K562 (cell line): ENCODE data around the gene GALR3. TPM values are rescaled to one million over a fixed set of nuclear protein-coding genes. Genes with fewer than 3 reads are reported as not detected.

Source experiments
- ATAC-seq: fragments of 200-7000 bp; cut with Tn5 transposase; 3 replicates; pipeline ENCODE4 v1.9.1; 2020; ENCODE audit warnings: moderate library complexity
- BruUV-seq: library from RNA; stranded (reverse); fragments of 400-500 nt; replicated peaks from 2 replicates; lab custom pipeline; 2021; lab: Mats Ljungman, UMichigan
- CTCF ChIA-PET: fragments of 300-600 bp; formaldehyde crosslinking; extraction: SDS; loops from one replicate; lab custom pipeline; 2021; ENCODE audit warnings: low intra/inter-chr PET ratio; lab: Yijun Ruan, JAX
- POLR2A ChIA-PET: fragments of 300-600, 350-650 bp; sonication (Branson Sonifier 250); formaldehyde crosslinking; extraction: SDS; loops from one replicate; lab custom pipeline; 2021; ENCODE audit warnings: antibody characterized with exemption, inconsistent platforms; lab: Yijun Ruan, JAX
- DNase-seq, 4 experiments: peaks; one replicate each; pipeline versions ENCODE4 v3.0.0 to v3.0.0-alpha.2; 2011 to 2018; ENCODE audit warnings: low spot score in 3 of 4, mixed read lengths in 3 of 4; ENCODE audit errors: extremely low read depth in 1 of 4
- FAIRE-seq: peaks from 2 replicates; lab custom pipeline; 2011; peaks lifted over from hg19 to GRCh38; lab: Jason Lieb, UNC
- H2AFZ ChIP-seq: 2 replicates; pipeline ENCODE4 v1.6.0; 2011; ENCODE audit warnings: low read depth, low read length, control low read depth, inconsistent platforms
- H3K27ac ChIP-seq: fragments of 200-600 bp; 3 replicates; pipeline ENCODE4 v1.8.0; 2011; ENCODE audit warnings: low read depth, mild to moderate bottlenecking, control low read depth, inconsistent platforms, low read length, moderate library complexity, mixed read lengths; ENCODE audit errors: extremely low read depth
- H3K27me3 ChIP-seq, 2 experiments: fragments of 300-600 bp in 1 of 2; 2 replicates in 1 of 2; 3 replicates in 1 of 2; pipeline versions ENCODE4 v1.6.0 to v1.8.0; 2011; ENCODE audit warnings: inconsistent platforms in 2 of 2, low read length in 2 of 2, mild to moderate bottlenecking in 1 of 2, mixed read lengths in 1 of 2, moderate library complexity in 1 of 2; ENCODE audit not compliant: control insufficient read depth in 2 of 2, insufficient read depth in 2 of 2
- H3K36me3 ChIP-seq: fragments of 300-600 bp; 3 replicates; pipeline ENCODE4 v1.8.0; 2011; ENCODE audit warnings: mild to moderate bottlenecking, low read length, inconsistent platforms; ENCODE audit not compliant: control insufficient read depth, insufficient read depth
- H3K4me1 ChIP-seq, 2 experiments: fragments of 200-600 bp in 1 of 2; replicated peaks in 1 of 2; 2 replicates in 1 of 2; 3 replicates in 1 of 2; pipeline versions ENCODE4 v1.5.1 to v1.8.0; 2011; ENCODE audit warnings: inconsistent platforms in 2 of 2, low read length in 2 of 2, mild to moderate bottlenecking in 1 of 2, mixed read lengths in 1 of 2, moderate library complexity in 1 of 2; ENCODE audit not compliant: control insufficient read depth in 2 of 2, insufficient read depth in 2 of 2
- H3K4me2 ChIP-seq: 2 replicates; pipeline ENCODE4 v1.6.1; 2011; ENCODE audit warnings: low read length, control low read depth, inconsistent platforms, mixed read lengths; ENCODE audit not compliant: insufficient read depth
- H3K4me3 ChIP-seq: fragments of 200-600 bp; sonication (generic), shearing (Covaris generic); 2 replicates; pipeline ENCODE4 v1.5.1; 2016; ENCODE audit warnings: control low read depth, inconsistent platforms
- H3K79me2 ChIP-seq: fragments of 200-600 bp; 3 replicates; pipeline ENCODE4 v1.8.0; 2011; ENCODE audit warnings: low read length, inconsistent platforms; ENCODE audit not compliant: control insufficient read depth, insufficient read depth
- H3K9ac ChIP-seq, 2 experiments: 2 replicates each; pipeline versions ENCODE4 v1.6.0 to v1.6.1; 2011; ENCODE audit warnings: low read depth in 2 of 2, low read length in 2 of 2, control low read depth in 1 of 2, inconsistent platforms in 1 of 2, mild to moderate bottlenecking in 1 of 2, mixed read lengths in 1 of 2; ENCODE audit not compliant: insufficient read depth in 1 of 2
- H3K9me1 ChIP-seq: one replicate; pipeline ENCODE4 v1.6.0; 2011; ENCODE audit warnings: inconsistent platforms, mild to moderate bottlenecking, low read length, moderate library complexity; ENCODE audit not compliant: control insufficient read depth, insufficient read depth
- H3K9me3 ChIP-seq: replicated peaks from 2 replicates; pipeline ENCODE4 v1.5.1; 2011; ENCODE audit warnings: low read depth, low read length, inconsistent platforms; ENCODE audit not compliant: control insufficient read depth, insufficient read depth
- H4K20me1 ChIP-seq: replicated peaks from 2 replicates; pipeline ENCODE4 v1.6.1; 2011; ENCODE audit warnings: low read length, inconsistent platforms, mixed read lengths; ENCODE audit not compliant: control insufficient read depth, insufficient read depth
- CBFA2T3 ChIP-seq: fragments of 450-650 bp; IDR thresholded peaks from 2 replicates; pipeline ENCODE4 v1.6.1; 2017
- CTCFL ChIP-seq: IDR thresholded peaks from 2 replicates; pipeline ENCODE4 v1.6.1; 2011; ENCODE audit warnings: borderline replicate concordance, low read depth, mild to moderate bottlenecking, moderate library complexity, low read length; ENCODE audit not compliant: insufficient read depth, poor library complexity, severe bottlenecking
- ESRRA ChIP-seq: fragments of 450-650 bp; IDR thresholded peaks from 2 replicates; pipeline ENCODE4 v1.6.1; 2014; ENCODE audit warnings: low read depth, mild to moderate bottlenecking, moderate library complexity, borderline replicate concordance
- KLF13 ChIP-seq: fragments of 450-650 bp; IDR thresholded peaks from 2 replicates; pipeline ENCODE4 v1.6.1; 2016; ENCODE audit warnings: missing genetic modification characterization, low read depth, mild to moderate bottlenecking, missing compliant biosample characterization, moderate library complexity, borderline replicate concordance
- NKRF ChIP-seq: fragments of 450-650 bp; IDR thresholded peaks from 2 replicates; pipeline ENCODE4 v1.6.1; 2016; ENCODE audit warnings: borderline replicate concordance
- SIN3A ChIP-seq, 2 experiments: fragments of 150-350 bp in 1 of 2; IDR thresholded peaks; 2 replicates each; pipeline ENCODE4 v1.6.1; 2011 to 2016; ENCODE audit warnings: borderline replicate concordance in 2 of 2, low read depth in 2 of 2, low read length in 2 of 2, mild to moderate bottlenecking in 2 of 2, moderate library complexity in 2 of 2; ENCODE audit not compliant: control insufficient read depth in 1 of 2
- ZBTB17 ChIP-seq: fragments of 450-650 bp; formaldehyde crosslinking; IDR thresholded peaks from 2 replicates; pipeline ENCODE4 v1.4.0; 2020; ENCODE audit warnings: mild to moderate bottlenecking
- WGBS: fragments of 100-300 bp; shearing (Covaris generic); methylation state at CpG from one replicate; pipeline ENCODE4 v1.1.6; 2016; ENCODE audit warnings: low coverage, mixed read lengths; ENCODE audit not compliant: insufficient coverage; ENCODE audit errors: missing lambda C conversion rate; 5-methylcytosine and 5-hydroxymethylcytosine counted together
- in situ Hi-C: fragments of 300-500 bp; cut with MboI; formaldehyde crosslinking; loops from 4 replicates; pipeline ENCODE4 v1.15.0; 2018; ENCODE audit warnings: inconsistent platforms, mixed read lengths
- intact Hi-C: fragments of 100-400 bp; cut with micrococcal nuclease; formaldehyde crosslinking; loops from 2 replicates; pipeline ENCODE4 v1.14.2; 2022
- polyA plus RNA-seq, 8 experiments: library from polyadenylated mRNA; depleted of rRNA in 4 of 8; stranded (reverse) in 5 of 8; unstranded in 3 of 8; fragments of >200 nt; fragmentation: Nextera tagmentation in 2 of 8; fragmentation: Illumina TruSeq in 1 of 8; extraction: Ambion mirVana in 2 of 8; extraction: Trizol in 1 of 8; gene quantifications; 2 replicates each; pipeline versions ENCODE4 v1.2.1 to v1.2.3, GENCODE V29; 2011 to 2014; ENCODE audit warnings: inconsistent platforms in 1 of 8, missing spikeins in 1 of 8
- total RNA-seq, 7 experiments: library from RNA; depleted of rRNA in 6 of 7; stranded (reverse); fragments of >200 nt in 6 of 7; fragmentation: Illumina TruSeq in 2 of 7; extraction: Trizol in 2 of 7; gene quantifications; 2 replicates each; pipeline versions ENCODE4 v1.2.1 to v1.2.3, GENCODE V29; 2011 to 2021; ENCODE audit warnings: low replicate concordance in 1 of 7

GALR3 gene
- total and polyA plus RNA-seq, 9 of the 15 experiments (the other 6 are each of a cell fraction or from before 2014, with no cell fraction given): 0.13 TPM; not detected in 8

GRCh38 chr22:37842015-37842793 is 19.0 kb downstream of the GALR3 start:
- H3K9ac ChIP-seq: no peak overlapping the region

More at GRCh38 chr22:37842015-37842793, 19.0 kb downstream of the GALR3 start:
- no peak for TF ChIP-seq SIN3A (IDR thresholded peaks at IDR 0.05; ENCODE audit: borderline replicate concordance in 2 of 2, control insufficient read depth in 1 of 2, low read depth in 2 of 2, low read length in 2 of 2)
- 0 out of 2 replicates have a peak, but pooled peaks have one; percentile 17 for TF ChIP-seq ESRRA
- TF ChIP-seq ZBTB17: no peak
- no peak for TF ChIP-seq KLF13 (tag)
- TF ChIP-seq CTCFL: no peak
- TF ChIP-seq CBFA2T3: peak; percentile 12; the same call in 1 of the 2 replicates
- TF ChIP-seq NKRF: no peak
- TF ChIP-seq, all 486 proteins: peak for 2
- Histone ChIP-seq H2AFZ (no peak overlapping the region), H3K9me1 (no peaks in the 10 kb centered on the region), H3K27me3 (no peaks in the 10 kb centered on the region), H3K79me2 (peaks cover 21% of the 10 kb centered on the region), H3K4me2 (peak overlapping the region; percentile 88), H3K27ac (0 out of 3 replicates have a peak overlapping the region, but pooled peaks have one; percentile 28), H3K4me3 (peak overlapping the region; percentile 77; the same call in 1 of the 2 replicates), H3K36me3 (peaks cover 30% of the 10 kb centered on the region; the same call in 2 of the 3 replicates), H3K4me1 (peaks cover 8 to 9% of the 10 kb centered on the region in 2 experiments; a peak in 3 of 5 replicates), H4K20me1 (no peaks in the 10 kb centered on the region), H3K9me3 (peaks cover 4% of the 10 kb centered on the region; the same call in 1 of the 2 replicates)
- no TSS peak for BruUV-seq
- intact Hi-C loops: no loop called here
- in situ Hi-C loops: no loop called here
- ATAC-seq: no peak
- ChIA-PET POLR2A (interaction anchor here (0.6 kb wide), 1 partner anchor 136 kb away, joined by 3 read pairs; no protein-coding TSS in a partner anchor), CTCF (no interaction called here)
- WGBS: 75% methylated on average over 9 of the region's 10 CpGs
- peak in 1 of 4 experiments; percentile 16 for DNase-seq
- FAIRE-seq: no peak
